ENCODE measurements around the gene ATXN7.

GRCh38 chr3:63892773-63893352 lies 29.2 kb downstream of the ATXN7 start:
- no peak for TF ChIP-seq CTCF (conservative IDR thresholded peaks at IDR 0.05)
- no peak for TF ChIP-seq ZFX (IDR thresholded peaks at IDR 0.05)
